HG03103 (cell line): Measurements from ENCODE around the gene TBC1D3I.
"Not testable (repeated sequence)": the region's sequence is repeated elsewhere in the genome, so short reads cannot be mapped to it uniquely, and the experiment has no call there.

Experiments used
- ATAC-seq: cut with Tn5 transposase; IDR thresholded peaks from one replicate; pipeline ENCODE4 v1.9.1; 2021; ENCODE audit warnings: low read depth; ENCODE audit not compliant: unreplicated experiment

The TBC1D3I gene

GRCh38 chr17:36264470-36264869 lies at the start of gene TBC1D3I:
Gene TBC1D3I, minus strand, starts transcription at chr17:36264570. Its CDS starts 1,585 bp downstream, at chr17:36262985.
- ATAC-seq, result not testable (repeated sequence)

- ATAC-seq, result not testable (repeated sequence)
Measured at GRCh38 chr17:36295161-36295560, 30.8 kb upstream of the TBC1D3I start.

- ATAC-seq, result not testable (repeated sequence)
Measured at GRCh38 chr17:36289965-36290612, 25.7 kb upstream of the TBC1D3I start.

GRCh38 chr17:36284219-36284618 lies 19.8 kb upstream of the TBC1D3I start:
- not testable (repeated sequence) for ATAC-seq

- ATAC-seq, result not testable (repeated sequence)
Measured at GRCh38 chr17:36283256-36283655, 18.9 kb upstream of the TBC1D3I start.

GRCh38 chr17:36242046-36242445 lies 22.3 kb downstream of the TBC1D3I start:
- ATAC-seq, result not testable (repeated sequence)

GRCh38 chr17:36229644-36230043 lies 34.7 kb downstream of the TBC1D3I start:
- not testable (repeated sequence) for ATAC-seq

- not testable (repeated sequence) for ATAC-seq
Measured at GRCh38 chr17:36222967-36223366, 41.4 kb downstream of the TBC1D3I start.

GRCh38 chr17:36221581-36222100 lies 42.7 kb downstream of the TBC1D3I start:
- not testable (repeated sequence) for ATAC-seq

GRCh38 chr17:36220737-36221580 lies 43.4 kb downstream of the TBC1D3I start:
- ATAC-seq, result not testable (repeated sequence)

GRCh38 chr17:36219556-36219955 lies 44.8 kb downstream of the TBC1D3I start:
- not testable (repeated sequence) for ATAC-seq

GRCh38 chr17:36215406-36216308 lies 48.7 kb downstream of the TBC1D3I start:
- ATAC-seq, result not testable (repeated sequence)

GRCh38 chr17:36214918-36215317 lies 49.5 kb downstream of the TBC1D3I start:
- ATAC-seq, result no peak

GRCh38 chr17:36213695-36214094 lies 50.7 kb downstream of the TBC1D3I start:
- ATAC-seq, result no peak

GRCh38 chr17:36212966-36213365 lies 51.4 kb downstream of the TBC1D3I start:
- ATAC-seq, result no peak

GRCh38 chr17:36212272-36212605 lies 52.1 kb downstream of the TBC1D3I start:
- no peak for ATAC-seq

GRCh38 chr17:36211484-36212271 lies 52.7 kb downstream of the TBC1D3I start:
- ATAC-seq, result not testable (repeated sequence)

GRCh38 chr17:36210439-36211211 lies 53.7 kb downstream of the TBC1D3I start, which contains the start of gene CCL4L2:
Gene CCL4L2, plus strand, starts transcription at chr17:36211063.
- ATAC-seq, result not testable (repeated sequence)

GRCh38 chr17:36209575-36209974 lies 54.8 kb downstream of the TBC1D3I start:
- ATAC-seq, result no peak
